ENCODE results near the gene LEMD1.

LEMD1 gene, protein sequence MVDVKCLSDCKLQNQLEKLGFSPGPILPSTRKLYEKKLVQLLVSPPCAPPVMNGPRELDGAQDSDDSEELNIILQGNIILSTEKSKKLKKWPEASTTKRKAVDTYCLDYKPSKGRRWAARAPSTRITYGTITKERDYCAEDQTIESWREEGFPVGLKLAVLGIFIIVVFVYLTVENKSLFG

DNA sequence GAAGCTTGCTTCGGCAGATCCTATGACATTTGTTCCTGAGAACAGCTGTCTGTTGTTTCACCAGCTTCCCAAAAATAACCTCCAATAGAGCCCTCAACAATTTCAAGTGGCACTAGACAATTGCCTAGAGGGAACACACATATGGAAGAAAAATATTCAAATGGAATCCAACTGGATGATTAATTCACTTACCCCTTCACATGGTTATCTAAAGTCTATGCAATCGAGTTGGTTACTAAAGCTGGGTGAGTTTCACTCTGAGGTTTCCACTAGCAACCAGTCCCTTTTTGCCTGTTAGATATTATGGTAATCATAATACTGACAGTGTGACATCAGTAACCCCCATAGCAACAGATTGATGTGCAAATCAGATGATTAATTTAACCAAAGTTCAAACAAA, at the start of gene LEMD1:
LEMD1 (minus strand) TSS at position 259 of the 400 bp plus-strand sequence. CDS start 1,520 bp downstream, outside the sequence.
- no peak for DNase-seq

DNA sequence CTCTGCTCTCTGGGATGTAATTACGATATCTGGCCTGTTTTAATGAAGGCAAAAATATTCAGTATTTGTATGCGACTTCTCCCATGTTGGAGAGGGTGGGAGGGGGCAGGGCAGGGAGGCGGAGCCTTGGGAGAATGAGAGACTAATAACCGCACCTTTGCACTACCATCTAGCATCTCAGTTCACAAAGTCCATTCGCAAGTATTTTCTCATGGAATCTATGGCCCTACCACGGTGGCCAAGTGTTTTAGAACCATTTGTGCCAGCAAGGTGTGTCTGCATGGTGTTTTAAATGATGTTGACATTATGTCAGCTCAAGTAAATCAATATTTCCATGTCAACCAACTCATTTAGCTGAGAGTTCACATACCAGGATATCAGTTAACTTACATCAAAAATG, 48.3 kb upstream of the LEMD1 start:
- no peak for DNase-seq

DNA sequence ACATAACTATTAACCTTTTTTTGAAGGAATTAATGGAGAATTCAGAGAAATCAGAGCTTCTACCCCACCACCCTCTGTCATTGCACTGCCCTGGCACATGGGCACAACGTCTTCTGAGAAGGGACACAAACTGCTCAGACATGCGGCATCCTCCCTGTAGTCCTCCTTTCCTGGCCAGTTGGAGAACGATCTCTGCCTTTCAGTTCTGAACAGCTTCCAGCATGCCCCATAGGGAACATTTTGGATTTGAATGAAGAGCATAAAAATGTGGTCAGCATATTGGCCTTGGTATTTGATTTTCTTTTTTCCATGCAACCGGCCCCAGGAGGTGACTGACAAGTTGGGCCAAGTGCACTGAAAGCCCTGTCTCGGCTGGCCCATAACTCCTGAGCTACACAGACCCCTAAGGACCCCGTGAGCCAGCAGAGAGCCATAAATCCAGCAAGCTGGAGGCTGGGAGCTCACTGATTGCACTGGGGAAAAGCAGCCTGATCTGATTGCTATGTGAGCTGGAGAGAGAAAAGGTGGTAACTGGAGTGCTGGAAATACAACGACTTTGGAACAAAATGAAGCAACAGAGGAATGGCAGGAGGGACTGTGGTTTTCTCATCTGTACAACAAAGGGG, 44.9 kb upstream of the LEMD1 start:
- no peak for DNase-seq

DNA sequence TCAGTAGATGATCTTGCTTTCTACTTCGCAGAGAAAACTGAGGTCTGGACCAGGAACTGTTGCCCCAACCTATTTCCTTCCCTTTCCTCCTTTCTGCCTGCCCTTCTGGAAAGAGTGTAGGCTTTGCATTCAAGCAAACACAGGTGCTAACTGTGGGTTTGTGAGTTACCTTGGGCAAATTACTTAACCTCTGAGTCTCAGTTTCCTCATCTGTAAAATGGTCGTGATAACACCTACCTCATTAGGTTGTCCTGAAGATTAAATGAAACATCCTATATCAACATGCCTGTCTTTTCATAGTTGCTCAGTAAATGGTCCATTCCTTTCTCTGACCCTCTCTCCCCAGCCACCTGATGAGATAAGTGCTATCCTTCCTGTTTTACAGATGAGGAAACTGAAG, 43.5 kb upstream of the LEMD1 start:
- DNase-seq: no peak

DNA sequence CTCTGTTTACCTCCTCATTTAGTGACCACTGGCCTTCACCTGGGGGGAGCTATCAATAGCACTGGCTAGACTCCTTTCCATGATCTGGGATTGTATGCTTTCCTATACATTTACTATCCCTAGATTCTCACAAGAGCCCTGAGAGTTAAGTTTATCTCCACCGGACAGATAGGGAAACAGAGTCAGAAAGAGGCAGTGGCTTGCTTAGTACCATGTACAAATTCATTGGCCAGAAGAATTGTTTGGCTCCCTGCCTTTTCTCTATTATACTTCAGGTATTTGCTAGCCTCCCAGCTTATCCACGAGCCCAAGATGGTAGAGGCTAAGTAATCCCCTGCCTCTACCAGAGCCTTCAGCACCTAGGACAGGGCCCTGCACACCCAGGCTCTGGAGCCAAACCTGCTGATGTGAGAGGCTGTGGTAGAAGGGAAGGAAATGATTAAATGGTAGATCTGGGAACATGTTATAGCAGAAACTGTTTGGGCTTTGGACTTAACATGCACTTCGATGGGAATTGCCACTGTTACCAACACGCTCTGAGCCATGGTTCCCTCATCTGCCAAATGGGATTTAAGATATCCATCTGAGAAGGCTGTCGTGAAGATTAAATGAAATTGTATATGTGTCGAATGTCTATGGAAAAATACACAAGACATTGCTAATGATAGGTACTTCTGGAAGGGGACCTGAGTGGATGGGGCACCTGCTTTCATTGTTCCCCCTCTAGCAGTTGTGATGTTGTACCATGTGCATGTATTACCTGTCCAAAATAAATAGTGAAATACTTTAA, 37.1 kb upstream of the LEMD1 start:
- DNase-seq: no peak

DNA sequence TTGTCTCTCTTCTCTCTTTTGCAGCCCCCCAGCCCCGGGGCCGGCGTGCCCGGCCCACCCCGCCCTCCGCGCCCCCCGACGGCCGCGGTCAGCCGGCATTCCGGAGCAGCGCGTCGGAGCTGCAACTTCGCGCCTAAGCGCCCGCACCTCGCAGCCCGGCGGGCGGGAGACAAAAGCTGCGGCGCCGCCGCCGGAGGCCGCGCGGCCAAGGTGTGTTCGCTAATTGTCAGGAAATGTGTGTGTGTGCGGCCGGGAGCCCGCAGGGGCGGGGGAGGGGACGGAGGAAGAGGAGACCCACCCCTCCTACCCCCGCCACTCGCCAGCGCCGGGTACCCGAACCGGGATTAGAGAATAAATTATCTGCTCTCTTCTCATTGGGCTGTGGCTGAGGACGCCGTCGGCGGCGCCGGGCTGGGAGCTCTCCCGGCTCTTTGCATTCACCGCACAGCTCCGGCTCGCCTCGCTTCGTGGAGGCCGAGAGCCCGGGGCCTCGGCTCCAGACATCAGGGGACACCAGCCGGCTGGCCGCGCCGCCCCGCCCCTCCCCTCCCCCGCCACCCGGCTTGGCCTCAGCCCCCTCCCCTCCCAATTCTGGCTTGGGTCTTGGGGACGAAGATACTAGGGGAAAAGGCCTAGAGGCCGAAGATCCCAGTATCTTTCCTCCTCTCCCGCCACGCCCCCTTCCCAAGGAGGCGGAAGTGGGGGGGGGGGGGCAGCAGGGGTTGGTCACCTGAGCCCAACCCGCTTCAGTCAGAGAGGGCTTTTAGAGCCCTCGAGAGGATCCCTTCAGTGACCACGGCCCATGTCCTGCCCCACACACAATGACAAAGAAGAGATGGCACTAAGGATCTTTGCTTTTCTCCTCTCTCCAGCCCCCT, 35.3 kb upstream of the LEMD1 start:
- DNase-seq: peak; percentile 55

DNA sequence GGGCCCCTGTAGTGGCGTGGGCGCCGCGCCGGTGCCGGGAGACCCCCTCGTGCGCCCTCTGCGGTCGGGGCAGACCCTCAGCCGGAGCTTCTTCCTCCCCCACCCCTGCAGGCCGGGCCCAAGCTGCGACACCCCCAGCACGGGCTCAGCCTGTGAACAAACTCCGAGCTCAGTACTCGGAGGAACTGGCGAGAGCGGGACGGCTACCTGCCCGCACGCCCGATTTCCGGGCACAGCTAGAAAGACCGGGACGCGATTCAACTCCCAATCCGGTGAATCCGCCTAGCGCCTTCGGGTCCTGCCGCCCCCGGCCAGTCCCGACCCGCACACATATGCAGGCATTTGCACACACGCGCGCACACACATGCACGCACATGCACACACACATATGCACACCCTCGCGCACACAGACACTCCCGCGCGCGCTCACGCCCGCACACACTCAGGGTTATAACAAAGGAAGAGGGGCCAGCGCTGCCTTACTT, 34.6 kb upstream of the LEMD1 start:
- DNase-seq: no peak

DNA sequence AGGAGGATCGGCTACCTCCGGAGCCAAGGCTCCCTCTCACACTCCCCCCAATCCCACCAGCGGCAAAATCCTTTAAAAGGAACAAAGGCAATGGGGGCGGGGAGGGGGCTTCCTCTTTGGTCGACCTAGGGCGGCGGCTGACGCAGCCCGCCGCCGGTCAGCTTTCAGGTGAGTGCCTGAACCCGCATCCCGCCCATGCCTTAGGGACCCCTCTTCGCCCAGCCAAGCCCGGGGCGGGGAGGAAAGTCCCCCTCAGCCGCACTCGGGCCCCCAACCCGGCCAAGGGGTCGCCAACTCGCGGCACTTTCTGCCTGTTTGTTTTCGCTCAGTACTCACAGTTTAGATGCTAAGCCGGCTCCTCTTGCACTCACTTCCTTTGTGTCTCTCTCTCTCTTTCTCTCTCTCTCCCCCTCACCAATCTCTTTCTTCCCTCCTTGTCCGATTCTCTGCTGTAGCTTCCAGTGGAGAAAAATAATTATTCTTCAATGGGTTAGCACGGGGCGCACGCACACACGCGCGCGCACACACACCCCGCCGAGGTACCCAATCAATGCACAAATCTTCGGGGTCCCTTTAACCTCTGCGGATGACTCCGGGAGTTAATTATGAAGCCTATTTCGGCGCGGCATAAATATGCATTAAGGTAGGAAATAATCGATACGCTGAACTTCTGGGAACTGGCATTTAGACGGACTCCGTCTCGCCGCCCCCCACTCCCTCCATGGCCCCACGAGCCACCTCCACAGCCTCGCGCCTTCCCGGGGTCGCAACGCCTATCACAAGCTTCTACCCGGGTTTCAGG, 33.9 kb upstream of the LEMD1 start, which contains the start of gene BLACAT1:
BLACAT1 (minus strand) TSS at position 465 of the 802 bp plus-strand sequence.
- DNase-seq: no peak

DNA sequence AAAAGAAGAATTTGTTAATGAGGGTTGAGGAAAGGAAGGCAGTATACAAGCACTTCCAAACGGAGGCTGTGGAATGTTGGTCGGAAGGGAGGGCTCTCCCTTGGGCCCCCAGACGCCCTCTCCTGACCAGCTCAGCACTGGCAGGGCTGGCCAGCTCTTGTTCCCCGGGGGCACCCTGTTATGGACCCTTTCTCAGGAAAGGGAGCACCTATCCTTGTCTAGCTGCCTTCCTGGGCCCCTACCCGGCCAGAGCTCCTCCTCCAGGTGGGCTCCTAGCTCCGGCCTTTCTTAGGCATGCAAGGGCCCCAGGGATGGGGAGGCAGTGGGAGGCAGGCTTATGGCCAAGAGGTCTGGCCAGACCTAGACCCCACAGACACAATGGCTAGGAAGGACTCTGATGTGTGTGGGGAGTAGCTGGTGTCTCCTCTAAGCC, 33.1 kb upstream of the LEMD1 start:
- no peak for DNase-seq

DNA sequence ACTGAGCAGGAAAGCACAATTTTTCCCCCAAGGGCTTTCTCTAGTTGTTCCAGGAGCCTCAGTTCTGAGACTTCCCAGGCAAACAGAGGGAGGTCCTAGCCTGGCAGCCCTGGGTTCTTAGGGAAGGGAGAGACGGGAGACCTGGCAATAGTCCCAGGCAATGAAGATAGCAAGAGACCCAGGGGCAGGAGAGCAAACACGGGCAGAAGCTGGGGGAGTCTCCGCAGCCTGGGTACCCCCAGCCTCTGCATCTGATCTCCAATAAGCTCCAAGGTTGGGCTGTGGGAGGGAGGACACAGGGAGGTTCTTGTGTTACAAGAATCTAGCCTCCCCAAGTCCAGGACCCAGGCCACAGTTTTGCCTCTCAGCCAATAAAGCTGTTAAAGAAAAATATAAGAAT, 31.6 kb upstream of the LEMD1 start:
- DNase-seq: no peak

DNA sequence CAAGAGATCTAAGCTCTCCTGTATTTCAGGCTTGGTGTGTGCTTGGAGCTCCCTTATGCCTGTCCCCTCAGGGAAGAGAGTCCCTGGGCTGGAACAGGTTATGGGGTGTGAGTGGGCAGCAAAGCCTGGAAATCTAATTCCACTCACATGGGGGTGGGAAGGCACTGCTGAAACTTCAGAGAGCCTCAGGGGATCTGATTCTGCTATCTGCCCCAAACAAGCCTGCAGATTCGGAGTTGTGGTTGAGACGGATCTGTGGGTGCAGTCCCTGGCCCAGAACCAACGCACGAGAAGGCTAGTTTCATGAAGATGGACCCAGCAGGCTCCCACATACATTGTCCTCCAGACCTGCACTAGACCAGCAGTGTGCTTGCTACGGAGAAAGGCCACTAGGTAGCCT, 31.1 kb upstream of the LEMD1 start:
- DNase-seq: no peak

DNA sequence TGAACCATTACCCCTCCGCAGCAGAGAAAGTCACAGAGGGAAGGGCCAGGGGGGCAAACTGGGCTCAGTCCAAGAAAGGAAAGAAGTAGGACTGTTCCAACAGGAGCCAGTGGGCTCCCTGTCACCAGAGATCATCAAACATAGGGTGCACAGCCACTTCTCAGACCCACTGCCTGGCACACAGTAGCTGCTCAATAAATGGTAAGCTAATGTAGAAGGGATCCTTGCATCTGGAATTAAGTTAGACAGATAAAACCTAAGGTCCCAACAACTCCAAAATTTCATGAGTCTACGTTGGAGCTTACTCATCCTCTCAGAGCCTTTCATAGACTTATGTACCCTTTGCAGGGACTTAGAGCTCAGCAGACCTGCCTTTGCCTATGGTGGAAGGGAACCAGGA, 30.5 kb upstream of the LEMD1 start:
- DNase-seq: no peak

DNA sequence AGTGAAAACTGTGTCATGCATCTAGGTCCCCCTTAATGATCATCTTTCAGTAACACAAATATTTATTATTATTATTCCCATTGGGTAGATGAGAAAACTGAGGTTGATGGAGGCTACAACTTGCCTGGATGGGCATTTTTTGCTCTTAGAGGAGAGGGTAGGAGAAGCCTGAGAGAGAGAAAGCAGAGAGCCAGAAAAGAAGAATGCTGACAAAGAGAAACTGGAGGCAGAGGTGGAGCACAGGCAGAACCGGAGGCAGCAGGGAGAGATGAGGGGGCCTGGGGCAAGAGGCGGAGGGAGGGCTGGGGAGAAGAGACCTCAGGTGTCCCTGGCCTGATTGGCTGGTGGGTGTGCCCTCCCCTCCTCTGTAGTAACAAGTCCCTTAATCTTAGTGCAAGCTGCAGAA, 29.9 kb upstream of the LEMD1 start:
- DNase-seq: no peak

DNA sequence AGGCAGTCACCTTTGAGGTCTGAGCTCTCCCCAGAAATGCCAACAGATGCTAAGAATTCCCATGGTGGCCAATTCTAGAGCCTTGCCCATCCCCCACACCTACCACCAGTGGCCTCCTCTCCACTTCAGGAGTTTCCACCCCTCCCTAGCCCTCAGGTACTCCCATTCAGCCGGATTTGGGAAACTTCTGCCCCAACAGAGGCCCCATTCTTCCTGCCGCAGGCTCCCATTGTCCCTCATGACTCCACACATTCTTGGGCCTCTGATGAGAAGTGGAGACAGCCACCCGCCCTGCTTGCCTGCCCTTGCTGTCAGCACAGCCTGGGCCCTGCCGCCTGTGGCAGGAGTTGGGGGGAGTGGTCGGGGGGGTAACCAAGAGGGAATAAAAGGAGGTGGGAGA, 29.3 kb upstream of the LEMD1 start:
- no peak for DNase-seq

DNA sequence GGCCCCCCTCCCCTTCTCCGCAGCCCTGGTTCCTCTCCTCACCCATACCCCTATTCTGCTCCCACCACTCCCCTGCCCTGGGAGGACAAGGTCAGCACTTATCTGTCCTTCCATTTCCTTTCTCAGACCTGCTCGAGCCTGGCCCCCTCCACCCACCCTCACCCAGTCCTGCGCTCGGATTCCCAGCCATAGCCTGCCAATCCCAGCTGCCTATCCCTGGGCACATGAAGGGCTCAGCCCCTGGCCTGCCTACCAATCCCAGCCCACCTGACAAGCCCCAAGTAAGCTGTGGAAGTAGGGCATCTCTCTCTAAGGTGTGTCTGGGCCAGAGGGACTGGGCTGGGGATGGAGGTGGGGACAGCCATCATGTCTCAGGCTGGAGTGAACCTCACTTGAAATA, 28.6 kb upstream of the LEMD1 start:
- DNase-seq: no peak

DNA sequence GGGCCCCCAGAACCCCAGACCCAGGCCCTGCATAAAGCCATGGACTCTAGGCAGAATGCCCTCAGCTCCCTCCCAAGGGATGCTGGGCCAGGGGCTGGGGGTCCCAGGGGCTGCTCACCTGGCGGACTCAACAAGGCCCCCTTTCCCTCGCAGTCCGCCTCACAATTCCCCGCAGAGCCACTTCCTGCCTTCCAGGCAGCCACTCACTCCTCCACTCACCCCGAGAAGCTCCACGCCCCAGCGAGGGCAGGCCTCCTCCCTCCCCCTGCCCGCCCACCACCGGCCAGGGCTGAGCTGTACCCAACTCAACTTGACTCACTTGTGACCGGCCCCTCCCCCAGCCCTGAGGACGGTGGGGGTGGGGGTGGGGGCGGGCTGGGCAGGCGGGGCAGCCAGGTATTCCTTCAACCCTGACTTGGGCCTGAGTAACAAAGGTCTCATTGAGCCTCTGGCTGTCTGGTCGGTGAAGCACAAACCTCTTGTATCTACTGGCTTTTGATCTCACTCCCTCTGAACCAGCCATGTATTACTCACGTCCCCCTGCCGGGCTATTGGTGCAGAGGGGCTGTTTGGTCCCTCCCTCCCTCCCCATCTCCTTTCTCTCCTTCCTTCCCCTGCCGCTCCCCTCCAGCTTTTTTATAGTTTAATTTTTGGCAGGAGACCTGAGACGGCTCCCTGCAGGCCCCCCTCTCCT, 28.0 kb upstream of the LEMD1 start:
- DNase-seq: no peak

DNA sequence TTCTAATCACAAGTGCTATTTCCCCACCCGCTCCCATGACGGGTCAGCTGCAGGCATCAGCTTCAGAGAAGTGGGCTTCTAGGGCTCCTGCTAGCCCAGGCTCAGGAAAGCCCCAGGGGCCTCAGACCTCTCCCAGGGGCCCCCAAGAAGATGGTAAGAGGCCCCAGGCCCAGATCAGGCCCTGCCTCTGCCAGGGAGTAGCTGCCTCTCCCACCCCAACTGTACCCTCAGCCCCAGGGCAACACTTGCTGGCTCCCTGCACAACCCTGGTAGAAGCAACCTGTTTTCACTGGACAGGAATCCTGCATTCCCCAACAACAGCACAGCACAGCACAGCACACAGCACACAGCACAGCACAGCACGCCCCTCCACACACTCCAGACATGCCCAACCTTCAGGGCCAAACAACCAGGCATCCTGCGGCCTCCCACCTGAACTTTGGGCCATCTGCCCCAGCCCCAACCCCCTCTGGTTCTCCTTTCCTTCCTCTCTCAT, 27.4 kb upstream of the LEMD1 start:
- DNase-seq: no peak

DNA sequence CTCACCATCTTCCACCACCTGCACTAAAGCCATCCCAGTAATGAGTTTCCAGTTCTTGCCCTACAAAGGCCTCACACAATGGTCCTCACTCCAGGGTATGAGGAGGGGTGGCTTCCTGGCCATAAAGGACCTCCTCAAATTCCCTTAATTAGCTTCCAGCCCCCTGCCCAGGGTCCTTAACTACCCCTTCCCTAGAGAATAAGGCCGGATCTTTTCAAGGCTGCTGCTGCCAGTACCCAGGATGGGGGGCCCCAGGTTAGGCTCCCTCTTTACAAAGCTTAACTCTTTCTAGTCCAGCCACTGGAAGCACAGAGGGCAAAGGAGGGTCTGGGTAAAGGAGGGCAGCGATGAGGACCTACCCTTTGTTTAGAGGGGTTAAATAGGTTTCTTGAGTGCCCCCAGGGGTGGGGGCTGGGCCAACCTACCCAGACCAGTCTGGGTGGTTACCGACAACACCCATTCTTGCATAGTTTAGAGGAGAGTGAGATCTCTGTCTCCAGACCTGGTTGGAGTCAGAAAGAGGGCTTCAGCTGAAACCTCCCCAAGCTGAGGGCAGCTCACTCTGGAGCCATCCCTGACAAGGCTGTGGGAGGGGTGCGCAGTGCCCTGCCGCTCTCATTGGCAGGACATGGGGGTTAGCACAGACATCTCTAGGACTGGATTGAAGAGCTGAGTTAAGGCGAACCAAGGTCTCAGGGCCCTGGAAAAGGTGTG, 26.8 kb upstream of the LEMD1 start:
- DNase-seq: no peak

DNA sequence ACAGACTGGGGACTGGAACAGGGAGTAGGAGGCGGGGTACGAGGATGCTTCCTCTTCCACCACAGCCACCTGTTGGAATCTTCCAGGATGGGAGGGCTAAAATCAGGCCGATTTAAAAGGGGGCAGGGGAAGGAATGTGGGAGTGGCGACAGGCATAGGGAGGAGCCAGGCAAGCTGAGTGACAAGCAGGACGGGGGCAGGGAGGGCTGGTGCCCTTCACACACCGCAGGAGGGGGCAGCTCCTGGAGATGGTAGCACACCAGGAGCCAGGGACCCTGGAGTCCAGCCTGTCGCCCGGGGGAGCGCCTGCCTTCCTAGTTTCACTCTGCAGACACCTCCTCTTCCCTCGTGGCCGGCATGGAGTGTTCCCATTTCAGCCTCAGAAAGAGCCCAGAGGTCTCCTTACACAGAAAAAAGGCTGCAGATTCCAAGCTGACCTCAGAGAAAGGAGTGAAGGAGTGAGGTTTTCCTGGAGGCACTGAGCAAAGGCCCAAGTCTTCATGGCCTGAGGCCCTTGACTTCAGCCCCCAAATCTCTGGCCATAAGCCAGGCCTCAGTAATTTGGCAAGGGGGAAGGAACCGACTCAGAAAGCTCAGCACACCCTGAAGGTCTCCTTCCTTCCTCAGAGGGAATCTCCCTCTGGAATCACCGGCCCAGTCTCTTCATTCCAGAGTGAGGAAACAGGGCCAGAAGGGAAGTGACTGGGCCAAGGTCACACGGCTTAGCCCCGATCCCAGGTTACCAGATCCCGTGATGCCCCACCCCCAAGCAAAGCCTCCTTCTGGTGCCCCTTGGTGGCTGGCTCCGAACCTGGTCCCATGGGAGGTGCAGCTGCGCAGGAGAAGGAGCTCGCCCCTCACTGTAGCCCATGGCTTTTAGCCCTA, 25.8 kb upstream of the LEMD1 start:
- no peak for DNase-seq

DNA sequence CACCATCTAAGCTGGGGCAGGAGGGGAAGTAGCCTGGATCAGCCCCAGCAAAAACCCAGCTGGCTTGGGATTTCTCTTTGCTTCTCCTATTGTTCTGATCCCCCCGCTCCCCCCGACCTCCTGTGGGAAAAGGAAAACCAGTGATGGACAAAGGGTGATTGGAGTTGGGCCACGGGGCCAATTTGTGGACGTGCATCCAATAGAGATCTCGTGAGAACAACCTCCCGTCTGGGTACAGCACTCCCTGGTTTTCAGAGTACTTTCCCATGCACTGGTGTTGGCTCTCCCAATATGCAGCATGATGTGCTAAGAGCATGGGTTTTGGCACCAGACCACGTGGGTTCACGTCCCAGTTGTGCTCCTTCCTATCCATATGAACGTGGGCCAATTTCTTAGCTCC, 25.0 kb upstream of the LEMD1 start:
- no peak for DNase-seq
